Measurements from ENCODE around the gene HTRA3. TPM values are rescaled to one million over a fixed set of nuclear protein-coding genes. Genes with fewer than 3 reads are reported as not detected.

HTRA3 gene
- total RNA-seq, 1 donor from 2014 or later, result 3.4 TPM

GRCh38 chr4:8272472-8273428, 3.2 kb downstream of the HTRA3 start:
- H3K27ac Mint-ChIP-seq (ENCODE audit: unreplicated experiment), result no peak overlapping the region
- H3K4me3 Mint-ChIP-seq, result no peak overlapping the region
- no peaks in the 10 kb centered on the region for H3K9me3 Mint-ChIP-seq
- DNase-seq (ENCODE audit: low read depth, low spot score), result peak; percentile 16
- H3K36me3 Mint-ChIP-seq (ENCODE audit: low read depth), result no peaks in the 10 kb centered on the region
- no peak for TF ChIP-seq CTCF (conservative IDR thresholded peaks at IDR 0.05)
- peaks cover 29% of the 10 kb centered on the region for H3K27me3 Mint-ChIP-seq (ENCODE audit: low read depth)
- H3K4me1 Mint-ChIP-seq, result peaks cover 9% of the 10 kb centered on the region

GRCh38 chr4:8273450-8273849, 3.9 kb downstream of the HTRA3 start:
- Mint-ChIP-seq H3K27ac (ENCODE audit: unreplicated experiment) (no peak overlapping the region), H3K4me1 (peaks cover 9% of the 10 kb centered on the region), H3K4me3 (no peak overlapping the region), H3K27me3 (ENCODE audit: low read depth) (peaks cover 28% of the 10 kb centered on the region), H3K9me3 (no peaks in the 10 kb centered on the region), H3K36me3 (ENCODE audit: low read depth) (no peaks in the 10 kb centered on the region)
- no peak for DNase-seq (ENCODE audit: low read depth, low spot score)
- no peak for TF ChIP-seq CTCF (conservative IDR thresholded peaks at IDR 0.05)

GRCh38 chr4:8274066-8274652, 4.6 kb downstream of the HTRA3 start:
- no peak overlapping the region for H3K4me3 Mint-ChIP-seq
- H3K36me3 Mint-ChIP-seq (ENCODE audit: low read depth), result no peaks in the 10 kb centered on the region
- peaks cover 21% of the 10 kb centered on the region for H3K27me3 Mint-ChIP-seq (ENCODE audit: low read depth)
- no peak for DNase-seq (ENCODE audit: low read depth, low spot score)
- H3K9me3 Mint-ChIP-seq, result no peaks in the 10 kb centered on the region
- TF ChIP-seq CTCF (conservative IDR thresholded peaks at IDR 0.05), result no peak
- peaks cover 9% of the 10 kb centered on the region for H3K4me1 Mint-ChIP-seq
- H3K27ac Mint-ChIP-seq (ENCODE audit: unreplicated experiment), result no peak overlapping the region

GRCh38 chr4:8274765-8275547, 5.4 kb downstream of the HTRA3 start:
- peak; percentile 30 for DNase-seq (ENCODE audit: low read depth, low spot score)
- peak overlapping the region; percentile 43 for H3K27ac Mint-ChIP-seq (ENCODE audit: unreplicated experiment)
- no peak for TF ChIP-seq CTCF (conservative IDR thresholded peaks at IDR 0.05)
- no peaks in the 10 kb centered on the region for H3K9me3 Mint-ChIP-seq
- peaks cover 20% of the 10 kb centered on the region for H3K27me3 Mint-ChIP-seq (ENCODE audit: low read depth)
- no peak overlapping the region for H3K4me3 Mint-ChIP-seq
- peaks cover 9% of the 10 kb centered on the region for H3K4me1 Mint-ChIP-seq
- no peaks in the 10 kb centered on the region for H3K36me3 Mint-ChIP-seq (ENCODE audit: low read depth)

- TF ChIP-seq CTCF (conservative IDR thresholded peaks at IDR 0.05), result no peak
- H3K9me3 Mint-ChIP-seq, result no peaks in the 10 kb centered on the region
Observed at GRCh38 chr4:8275548-8275910, 6.0 kb downstream of the HTRA3 start.

More at GRCh38 chr4:8275548-8275910, 6.0 kb downstream of the HTRA3 start:
- no peak for DNase-seq (ENCODE audit: low read depth, low spot score)
- Mint-ChIP-seq H3K27me3 (ENCODE audit: low read depth) (peaks cover 16% of the 10 kb centered on the region), H3K36me3 (ENCODE audit: low read depth) (no peaks in the 10 kb centered on the region), H3K4me3 (no peak overlapping the region), H3K4me1 (peaks cover 9% of the 10 kb centered on the region), H3K27ac (ENCODE audit: unreplicated experiment) (peak overlapping the region; percentile 19)

All from neural crest cell (in vitro differentiated cells).